ENCODE results near the gene SETDB1.

- TF ChIP-seq SUZ12 (IDR thresholded peaks at IDR 0.05) (no peak), BHLHE40 (IDR thresholded peaks at IDR 0.05; ENCODE audit: borderline replicate concordance) (no peak), L3MBTL2 (conservative IDR thresholded peaks at IDR 0.05) (no peak), HDGF (IDR thresholded peaks at IDR 0.05; ENCODE audit: borderline replicate concordance) (no peak), SP1 (IDR thresholded peaks at IDR 0.05) (no peak), ARNT (IDR thresholded peaks at IDR 0.05) (no peak), ZNF384 (IDR thresholded peaks at IDR 0.05) (no peak), PKNOX1 (IDR thresholded peaks at IDR 0.05) (no peak), ELF4 (IDR thresholded peaks at IDR 0.05) (no peak)
Measured at GRCh38 chr1:150981805-150982712, 55.9 kb downstream of the SETDB1 start, which contains the start of gene ANXA9.

All from HEK293T (cell line).